Measurements from ENCODE around the gene NF1.
A peak's percentile ranks its signal among the peaks of the same experiment; 100 is the strongest.

Gene NF1

GRCh38 chr17:31388770-31389656 is 294.2 kb downstream of the NF1 start:
- DNase-seq (ENCODE audit: low spot score) = peak; percentile 31

DNA sequence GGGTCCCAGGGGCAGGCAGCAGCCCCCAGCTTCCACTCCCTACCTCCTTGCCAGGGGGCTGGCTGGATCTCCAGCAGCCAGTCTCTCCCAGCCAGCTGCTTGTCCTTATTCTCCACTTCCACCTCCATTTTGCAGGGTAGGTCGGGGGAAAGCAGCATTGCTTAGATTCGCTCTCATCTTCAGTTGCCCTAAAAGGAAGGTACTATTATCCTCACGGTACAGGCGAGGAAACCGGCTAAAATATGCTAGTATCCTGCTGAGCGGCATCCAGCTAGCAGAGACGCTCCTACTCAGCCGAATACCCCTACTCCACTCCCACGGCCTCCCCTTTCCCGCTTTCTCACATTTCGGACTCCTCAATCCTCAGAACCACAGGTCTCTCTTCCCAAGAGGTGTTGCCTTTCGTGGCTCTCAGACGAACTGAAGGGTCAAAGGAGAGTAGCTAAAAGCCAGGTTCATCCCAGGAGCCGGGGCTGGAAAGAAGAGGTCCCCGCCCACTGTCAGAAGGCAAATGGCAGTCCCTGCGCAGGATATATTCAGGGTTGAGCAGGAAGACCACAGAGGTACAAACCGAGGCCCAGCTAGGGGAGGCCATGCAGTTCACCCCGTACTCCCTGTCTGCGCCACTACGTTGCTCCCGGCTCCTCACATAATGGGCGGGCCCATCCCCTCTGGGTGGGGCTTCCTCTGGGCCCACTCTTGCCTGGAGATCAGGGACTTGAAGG is 295.0 kb downstream of the NF1 start:
- no peak for DNase-seq (ENCODE audit: low spot score)

- no peak for DNase-seq (ENCODE audit: low spot score)
Measured at GRCh38 chr17:31390426-31390747, 295.6 kb downstream of the NF1 start.

DNA sequence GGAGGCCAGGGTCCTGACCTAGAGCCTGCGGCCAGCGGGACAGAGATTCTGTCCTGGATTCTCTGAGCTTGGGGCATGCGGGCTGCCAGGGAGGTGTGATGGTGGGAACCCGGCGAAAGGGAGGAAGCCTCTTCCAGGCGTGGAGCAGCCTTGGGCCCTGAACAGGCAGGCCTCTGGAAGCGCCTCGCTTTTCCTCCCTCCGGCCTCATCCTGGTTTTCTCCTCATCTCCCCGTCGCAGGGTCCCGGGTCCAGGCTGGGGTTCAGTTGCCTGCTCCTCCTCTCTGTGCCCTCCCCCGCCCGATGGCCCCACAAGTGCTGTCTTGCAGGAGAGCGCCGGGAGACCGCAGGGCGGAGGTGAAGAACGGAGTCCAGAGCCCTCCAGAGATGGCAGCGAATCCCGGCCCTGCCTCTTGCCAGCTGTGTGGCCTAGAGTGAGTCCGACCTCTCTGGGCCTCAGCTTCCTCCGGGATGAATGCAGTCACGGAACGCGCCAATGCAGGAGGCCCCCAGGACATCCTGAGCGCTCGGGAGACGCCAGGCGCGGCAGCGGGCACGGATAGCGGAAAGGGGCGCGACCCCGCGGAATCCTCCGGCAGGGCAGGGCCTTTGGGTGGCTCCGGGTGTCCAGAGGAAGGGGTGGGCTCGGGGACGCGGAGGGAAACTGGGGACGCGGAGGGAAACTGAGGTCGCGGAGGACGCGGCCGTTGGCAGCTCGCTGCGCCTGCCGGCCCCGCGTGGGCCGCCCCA is 296.1 kb downstream of the NF1 start:
- no peak for DNase-seq (ENCODE audit: low spot score)

GRCh38 chr17:31391496-31391949 is 296.7 kb downstream of the NF1 start, which contains the start of gene RAB11FIP4:
RAB11FIP4 (plus strand) TSS chr17:31391675; CDS start chr17:31391853, 178 bp downstream.
- DNase-seq (ENCODE audit: low spot score) = no peak

GRCh38 chr17:31392002-31392855 is 297.5 kb downstream of the NF1 start:
- DNase-seq (ENCODE audit: low spot score) = no peak

DNA sequence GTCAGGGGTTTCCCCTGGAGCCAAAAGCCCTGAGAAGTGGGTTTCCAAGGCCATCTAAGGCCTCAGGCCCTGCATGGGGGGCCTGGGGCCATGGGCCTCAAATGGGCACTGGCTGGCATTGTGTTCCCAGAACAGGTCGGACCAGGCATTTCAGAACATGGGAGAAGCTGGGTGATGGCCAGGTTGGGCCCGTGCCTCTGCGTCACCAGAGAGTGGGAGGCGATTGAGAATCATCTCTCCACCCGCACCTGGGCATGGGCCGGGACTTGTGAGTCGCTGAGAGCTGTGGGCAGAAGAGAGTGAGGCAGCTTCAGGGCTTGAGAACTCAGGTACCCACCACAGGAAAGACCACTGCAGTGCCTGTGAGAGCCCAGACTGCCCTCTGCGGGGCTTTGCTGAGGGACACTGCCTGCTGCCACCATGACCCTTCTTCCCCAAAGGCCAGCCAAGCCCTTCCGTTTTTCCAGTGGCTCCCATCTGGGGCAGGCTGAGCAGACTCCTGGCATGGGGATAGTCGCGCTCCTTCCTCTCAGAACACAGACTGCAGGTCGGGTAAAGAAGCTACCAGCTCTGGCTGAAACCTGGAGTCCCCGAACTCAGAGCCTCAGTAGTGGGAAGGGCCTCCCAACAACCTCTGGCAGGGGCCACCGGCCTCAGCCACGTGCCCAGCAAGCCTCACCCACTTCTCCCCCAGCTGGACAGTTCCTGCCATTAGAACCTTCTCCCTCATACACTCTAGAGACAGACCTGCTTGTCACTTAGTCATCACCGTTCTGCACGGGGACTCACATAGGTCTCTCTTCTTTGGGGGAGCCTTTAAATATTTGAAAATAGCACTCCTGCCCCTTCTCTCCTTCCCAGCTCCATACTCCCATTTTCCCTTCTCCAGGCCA is 298.3 kb downstream of the NF1 start:
- DNase-seq (ENCODE audit: low spot score) = no peak

- no peak for DNase-seq (ENCODE audit: low spot score)
Measured at GRCh38 chr17:31393749-31394146, 299.0 kb downstream of the NF1 start.

- no peak for DNase-seq (ENCODE audit: low spot score)
Measured at GRCh38 chr17:31394544-31394943, 299.8 kb downstream of the NF1 start.

DNA sequence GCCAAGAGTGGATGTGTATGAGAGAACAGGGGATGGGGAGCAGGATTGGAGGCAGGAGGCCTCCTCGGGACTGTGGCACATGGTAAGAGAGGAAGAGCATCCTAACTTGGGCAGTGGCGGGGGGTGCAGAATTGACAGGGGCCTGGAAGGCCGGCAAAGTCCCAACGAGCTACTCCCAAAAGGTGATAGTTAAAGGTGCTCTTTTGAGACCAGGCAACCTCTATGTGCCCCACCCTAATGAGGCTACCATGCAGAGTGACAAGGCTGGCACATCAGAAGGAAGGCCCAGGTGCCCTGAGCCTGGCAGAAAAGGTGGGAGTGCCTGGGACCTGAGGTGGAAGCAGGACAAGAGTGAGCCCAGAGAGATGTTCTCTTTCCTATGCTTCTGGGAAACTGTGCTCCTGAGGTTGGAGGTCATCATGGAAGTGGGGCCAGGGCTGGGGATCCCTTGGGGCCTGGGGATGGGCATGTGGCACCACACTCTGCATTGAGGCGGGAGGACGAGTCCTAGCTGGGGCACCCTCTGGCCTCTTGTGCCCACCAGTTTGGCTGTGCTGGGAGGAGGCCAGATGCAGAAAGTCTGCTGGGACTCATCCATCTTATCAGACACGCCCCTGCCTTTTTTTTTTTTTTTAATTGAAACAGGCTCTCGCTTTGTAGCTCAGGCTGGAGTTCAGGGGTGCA is 302.6 kb downstream of the NF1 start:
- no peak for DNase-seq (ENCODE audit: low spot score)

DNA sequence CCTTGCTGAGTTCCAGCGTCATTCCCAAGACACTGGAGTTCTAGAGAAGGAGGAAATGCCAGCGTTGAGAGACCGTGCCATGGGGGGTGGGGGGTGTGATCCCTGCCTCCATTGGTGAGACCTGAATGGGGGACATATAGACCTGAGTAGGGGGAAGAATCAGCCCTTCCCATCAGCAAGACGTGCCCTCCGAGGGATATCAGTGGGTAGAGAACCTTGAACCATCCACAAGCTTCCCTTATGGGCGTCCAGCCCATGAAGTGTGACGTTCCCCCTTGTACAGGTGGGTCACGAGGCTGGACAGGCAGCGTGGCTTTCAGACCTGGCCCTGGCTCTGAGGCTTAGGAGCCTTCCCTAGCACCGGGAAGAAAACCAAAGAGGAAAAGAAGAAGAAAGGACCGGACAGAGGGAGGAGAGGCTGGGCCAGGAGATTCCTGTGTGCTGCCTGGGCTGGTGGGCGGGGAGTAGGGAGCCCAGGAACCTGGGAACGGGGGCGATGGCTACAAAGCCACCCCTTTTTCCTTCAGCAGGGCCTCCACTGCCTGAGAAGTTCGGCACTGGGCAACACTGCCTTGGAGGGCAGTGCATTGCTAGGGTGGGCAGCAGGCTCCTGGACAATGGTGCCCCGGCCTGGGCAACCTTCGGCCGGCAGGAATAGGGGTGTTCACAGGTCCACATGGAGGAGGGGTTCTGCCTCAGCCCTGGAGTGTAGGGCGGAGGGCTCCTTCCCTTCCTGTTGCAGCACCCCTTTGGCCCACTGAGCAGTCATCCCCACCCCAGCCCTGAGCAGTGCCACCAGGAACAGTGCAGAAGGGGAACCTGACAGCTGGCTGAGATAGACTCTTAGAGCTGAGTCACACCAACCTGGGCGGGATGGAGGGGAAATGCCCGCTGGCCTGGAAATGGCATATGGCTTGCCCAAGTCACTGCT is 303.9 kb downstream of the NF1 start:
- DNase-seq (ENCODE audit: low spot score) = no peak

DNA sequence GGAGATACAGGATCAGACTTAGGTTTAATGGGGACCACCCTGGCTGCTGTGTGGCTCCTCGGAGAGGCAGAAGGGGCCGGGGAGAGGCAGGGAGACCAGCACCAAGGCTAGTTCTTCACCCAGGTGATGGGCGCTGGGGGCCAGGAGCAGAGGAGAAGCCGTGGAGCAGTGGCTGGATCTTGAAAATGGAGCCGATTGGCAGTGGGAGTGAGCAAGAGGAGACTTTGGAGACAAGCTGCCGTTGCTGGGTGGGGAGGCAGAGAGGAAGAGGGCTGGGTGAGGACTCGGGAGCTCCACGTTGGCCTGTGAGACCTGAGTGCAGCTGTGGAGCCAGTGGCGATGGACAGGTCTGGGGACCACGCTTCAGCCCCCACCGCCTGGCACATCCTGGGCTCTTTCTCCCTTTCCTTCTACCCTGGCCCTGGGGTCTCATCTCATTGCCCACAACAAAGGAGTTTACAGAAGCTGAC is 305.7 kb downstream of the NF1 start:
- DNase-seq (ENCODE audit: low spot score) = no peak

DNA sequence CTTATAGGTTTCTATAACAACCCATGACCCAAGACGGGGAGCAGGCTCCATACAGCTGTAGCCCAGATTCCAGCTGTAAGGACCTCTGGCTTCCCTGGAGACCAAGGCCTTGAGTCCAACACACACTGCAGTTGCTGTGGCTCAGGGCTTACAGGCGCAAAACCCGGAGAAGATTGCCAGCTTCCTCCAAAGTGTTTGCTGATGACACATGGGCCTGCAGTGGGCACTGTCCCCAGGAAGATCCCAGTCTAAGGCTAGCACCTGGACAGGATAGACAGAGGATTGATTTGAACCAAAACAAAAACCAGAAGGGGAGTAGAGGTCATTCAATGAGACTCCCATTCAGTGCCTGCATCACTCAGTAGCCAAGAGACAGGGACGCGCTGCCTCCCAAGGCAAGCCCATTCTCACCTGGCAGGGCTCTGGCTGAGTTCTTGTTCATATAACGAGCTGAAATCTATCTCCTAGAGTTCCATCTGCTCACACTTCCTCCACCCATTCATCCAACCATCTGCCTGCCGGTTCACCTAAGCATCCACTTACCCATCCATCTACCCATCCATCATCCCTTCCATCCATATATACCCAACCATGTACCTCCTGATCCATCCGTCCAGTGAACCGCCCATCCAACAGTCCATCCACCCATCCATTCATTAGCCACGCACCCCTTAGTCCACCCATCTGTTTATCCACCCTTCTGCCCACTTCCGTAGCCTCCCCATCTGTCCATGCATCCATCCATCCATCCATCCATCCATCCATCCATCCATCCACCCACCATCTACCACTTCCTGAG is 306.9 kb downstream of the NF1 start:
- no peak for DNase-seq (ENCODE audit: low spot score)

GRCh38 chr17:31404028-31404949 is 309.5 kb downstream of the NF1 start:
- DNase-seq (ENCODE audit: low spot score) = no peak

- no peak for DNase-seq (ENCODE audit: low spot score)
Measured at GRCh38 chr17:31405890-31406371, 311.2 kb downstream of the NF1 start.

GRCh38 chr17:31408586-31408985 is 313.8 kb downstream of the NF1 start:
- no peak for DNase-seq (ENCODE audit: low spot score)
